Upper lobe of right lung (tissue), 1 donor: ENCODE measurements around the gene BMAL1. TPM values are rescaled to one million over a fixed set of nuclear protein-coding genes. Genes with fewer than 3 reads are reported as not detected.

Experiments
- ATAC-seq: fragments of 200-7000 bp; cut with Tn5 transposase; one replicate; pipeline ENCODE4 v1.9.1; 2020; ENCODE audit warnings: mild to moderate bottlenecking, moderate library complexity
- DNase-seq: peaks from one replicate; pipeline ENCODE4 v3.0.0-alpha.2; 2020
- H3K27ac ChIP-seq: fragments of 200-600 bp; one replicate; pipeline ENCODE4 v1.8.0; 2022
- H3K27me3 ChIP-seq: fragments of 200-600 bp; one replicate; pipeline ENCODE4 v1.8.0; 2022; ENCODE audit warnings: mild to moderate bottlenecking
- H3K36me3 ChIP-seq: fragments of 200-600 bp; one replicate; pipeline ENCODE4 v1.8.0; 2022
- H3K4me1 ChIP-seq: fragments of 200-600 bp; one replicate; pipeline ENCODE4 v1.8.0; 2022
- H3K4me3 ChIP-seq: fragments of 200-600 bp; one replicate; pipeline ENCODE4 v1.8.0; 2022; ENCODE audit warnings: mild to moderate bottlenecking
- H3K9me3 ChIP-seq: fragments of 200-600 bp; one replicate; pipeline ENCODE4 v1.8.0; 2022
- CTCF ChIP-seq: fragments of 200-600 bp; IDR thresholded peaks from one replicate; pipeline ENCODE4 v1.8.0; 2022; ENCODE audit warnings: antibody characterized with exemption
- intact Hi-C: fragments of 100-400 bp; cut with DNase I; formaldehyde crosslinking; loops from one replicate; pipeline ENCODE4 v1.11.0; 2022
- total RNA-seq: library from RNA; stranded (reverse); fragmentation: NEBNext Ultra II Directional; extraction: Animal tissue kit (Norgen Biotek cat#: 25700); gene quantifications from one replicate; pipeline ENCODE4 v1.2.1, GENCODE V29; 2021
- donor health status: DM: no; HTN: yes; CAD: no; lungs with severe emphysema.

BMAL1 gene
- total RNA-seq, 1 donor from 2014 or later, result 18.8 TPM

GRCh38 chr11:13298765-13299164, 21.2 kb downstream of the BMAL1 start:
- DNase-seq (no peak), ATAC-seq (no peak)
- Histone ChIP-seq H3K9me3 (no peaks in the 10 kb centered on the region), H3K36me3 (no peaks in the 10 kb centered on the region), H3K4me3 (no peak overlapping the region), H3K27me3 (no peaks in the 10 kb centered on the region), H3K4me1 (peaks cover 55% of the 10 kb centered on the region), H3K27ac (no peak overlapping the region)
- intact Hi-C loops, result no loop called here
- no peak for TF ChIP-seq CTCF

- H3K36me3 ChIP-seq, result no peaks in the 10 kb centered on the region
- no peaks in the 10 kb centered on the region for H3K9me3 ChIP-seq
- intact Hi-C loops, result no loop called here
- H3K4me3 ChIP-seq, result no peak overlapping the region
- ATAC-seq, result no peak
- H3K27ac ChIP-seq, result no peak overlapping the region
- TF ChIP-seq CTCF, result no peak
- peaks cover 66% of the 10 kb centered on the region for H3K4me1 ChIP-seq
- no peak for DNase-seq
- no peaks in the 10 kb centered on the region for H3K27me3 ChIP-seq
Measured at GRCh38 chr11:13301522-13301921, 23.9 kb downstream of the BMAL1 start.

GRCh38 chr11:13302420-13302958, 24.9 kb downstream of the BMAL1 start:
- Histone ChIP-seq H3K27ac (no peak overlapping the region), H3K9me3 (no peaks in the 10 kb centered on the region), H3K27me3 (no peaks in the 10 kb centered on the region), H3K4me1 (peaks cover 65% of the 10 kb centered on the region), H3K4me3 (no peak overlapping the region), H3K36me3 (no peaks in the 10 kb centered on the region)
- intact Hi-C loops, result no loop called here
- ATAC-seq, result peak; percentile 32
- DNase-seq, result peak; percentile 75
- no peak for TF ChIP-seq CTCF

- intact Hi-C loops, result no loop called here
- ATAC-seq (peak; percentile 87), DNase-seq (no peak)
- Histone ChIP-seq H3K27ac (no peak overlapping the region), H3K4me1 (peaks cover 55% of the 10 kb centered on the region), H3K4me3 (no peak overlapping the region), H3K27me3 (no peaks in the 10 kb centered on the region), H3K36me3 (no peaks in the 10 kb centered on the region), H3K9me3 (no peaks in the 10 kb centered on the region)
- no peak for TF ChIP-seq CTCF
Measured at GRCh38 chr11:13303668-13304649, 26.4 kb downstream of the BMAL1 start.

- TF ChIP-seq CTCF, result no peak
- intact Hi-C loops, result no loop called here
- peaks cover 55% of the 10 kb centered on the region for H3K4me1 ChIP-seq
- no peaks in the 10 kb centered on the region for H3K27me3 ChIP-seq
- H3K4me3 ChIP-seq, result no peak overlapping the region
- no peaks in the 10 kb centered on the region for H3K9me3 ChIP-seq
- H3K27ac ChIP-seq, result no peak overlapping the region
- no peak for DNase-seq
- H3K36me3 ChIP-seq, result no peaks in the 10 kb centered on the region
- no peak for ATAC-seq
Measured at GRCh38 chr11:13304655-13305335, 27.2 kb downstream of the BMAL1 start.
